ENCODE data around the gene DDB1.

DDB1 gene

GRCh38 chr11:61332797-61333549 lies at the start of gene DDB1, which contains the start of gene TKFC:
DDB1 (minus strand) TSS chr11:61333105; CDS start chr11:61332968, 137 bp downstream.
TKFC (plus strand) TSS chr11:61333228; CDS start chr11:61334729, 1,501 bp downstream.
- peak; percentile 93 for DNase-seq

DNA sequence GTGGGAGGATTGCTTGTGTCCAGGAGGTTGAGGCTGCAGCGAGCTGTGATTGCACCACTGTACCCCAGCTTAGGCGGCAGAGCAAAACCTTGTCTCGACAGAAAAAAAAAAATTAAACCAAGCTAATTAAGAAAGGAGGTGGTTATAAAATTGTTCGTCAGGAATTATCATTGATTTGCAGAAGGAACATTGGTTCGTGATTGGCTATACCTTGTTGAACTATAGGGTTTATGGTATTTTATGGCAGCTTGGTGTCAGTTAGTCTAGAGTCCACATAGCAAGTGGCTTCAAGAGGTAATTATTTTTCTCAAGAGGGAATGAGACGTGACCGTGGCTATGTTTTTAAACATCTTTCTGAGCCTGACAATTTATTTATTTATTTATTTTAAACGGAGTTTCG lies 48.0 kb upstream of the DDB1 start:
- DNase-seq, result no peak

- no peak for DNase-seq
These were observed 45.9 kb upstream of the DDB1 start for GRCh38 chr11:61378713-61379313.

- DNase-seq, result no peak
These were observed 44.7 kb upstream of the DDB1 start for GRCh38 chr11:61377461-61378160.

- DNase-seq, result no peak
These were observed 42.8 kb upstream of the DDB1 start for GRCh38 chr11:61375761-61376108.

GRCh38 chr11:61372659-61373420 lies 39.9 kb upstream of the DDB1 start:
- no peak for DNase-seq

GRCh38 chr11:61370349-61371005 lies 37.6 kb upstream of the DDB1 start:
- no peak for DNase-seq

- no peak for DNase-seq
These were observed 36.8 kb upstream of the DDB1 start for GRCh38 chr11:61369372-61370348.

DNA sequence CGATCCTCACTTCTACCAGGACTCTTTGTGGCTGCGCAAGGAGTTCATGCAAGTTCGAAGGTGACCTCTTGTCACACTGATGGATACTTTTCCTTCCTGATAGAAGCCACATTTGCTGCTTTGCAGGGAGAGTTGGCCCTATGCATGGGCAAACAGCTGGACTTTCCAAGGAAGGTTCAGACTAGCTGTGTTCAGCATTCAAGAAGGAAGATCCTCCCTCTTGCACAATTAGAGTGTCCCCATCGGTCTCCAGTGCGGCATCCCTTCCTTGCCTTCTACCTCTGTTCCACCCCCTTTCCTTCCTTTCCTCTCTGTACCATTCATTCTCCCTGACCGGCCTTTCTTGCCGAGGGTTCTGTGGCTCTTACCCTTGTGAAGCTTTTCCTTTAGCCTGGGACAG lies 35.7 kb upstream of the DDB1 start:
- DNase-seq, result no peak

DNA sequence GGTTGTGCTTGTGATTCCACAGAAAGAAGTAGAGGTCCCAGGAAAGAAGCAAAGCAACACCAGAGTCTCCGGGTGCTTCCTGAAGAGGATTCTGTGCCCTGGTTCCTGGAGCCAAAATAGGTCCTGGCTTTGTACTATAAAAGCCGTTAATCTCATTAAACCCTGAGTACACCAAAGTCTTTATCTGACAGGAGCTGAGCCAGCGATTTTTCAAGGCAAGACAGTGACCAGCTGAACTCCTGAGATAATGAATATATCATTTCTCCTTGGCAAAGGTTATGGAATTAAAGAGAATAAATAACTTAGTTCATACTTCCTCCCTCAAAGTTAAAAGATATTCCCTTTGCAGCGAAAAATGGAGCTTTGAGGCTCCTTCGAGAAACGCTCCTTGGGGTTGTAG lies 34.5 kb upstream of the DDB1 start:
- no peak for DNase-seq

GRCh38 chr11:61364012-61364675 lies 31.2 kb upstream of the DDB1 start:
- no peak for DNase-seq

GRCh38 chr11:61362542-61362875 lies 29.6 kb upstream of the DDB1 start:
- DNase-seq, result no peak

- DNase-seq, result peak; percentile 97
These were observed 29.0 kb upstream of the DDB1 start, which contains the start of the genes CYB561A3 and TMEM138 for GRCh38 chr11:61361741-61362541. CYB561A3 (minus strand) TSS chr11:61361882; CDS start chr11:61356713, 5,169 bp downstream. TMEM138 (plus strand) TSS chr11:61362374; CDS start chr11:61364391, 2,017 bp downstream.

DNA sequence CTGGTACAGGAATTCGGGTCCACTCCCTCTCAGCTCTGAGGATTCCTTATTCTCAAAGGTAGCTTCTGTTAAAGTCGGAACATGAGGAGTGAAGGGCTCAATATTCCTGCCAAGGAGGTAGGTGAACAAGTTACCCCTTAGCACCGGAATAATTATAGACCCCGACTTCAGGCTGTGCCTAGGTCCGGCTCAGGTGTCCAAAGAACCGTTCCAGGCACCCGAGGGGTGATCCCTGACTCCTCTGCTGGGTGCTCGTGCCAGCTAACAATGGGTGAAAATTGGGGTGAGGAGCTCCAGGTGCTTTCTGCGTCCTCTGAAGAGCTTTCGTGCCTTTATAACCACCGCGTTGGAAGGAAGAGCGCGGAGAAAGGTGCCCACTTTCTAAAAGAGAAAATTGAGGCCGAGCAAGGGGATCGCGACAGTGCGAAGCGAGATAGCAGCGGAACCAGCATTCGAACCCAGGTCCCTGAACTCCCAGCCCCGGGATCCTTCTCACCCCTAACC lies 28.4 kb upstream of the DDB1 start:
- no peak for DNase-seq

- no peak for DNase-seq
These were observed 26.6 kb upstream of the DDB1 start for GRCh38 chr11:61359516-61359915.

DNA sequence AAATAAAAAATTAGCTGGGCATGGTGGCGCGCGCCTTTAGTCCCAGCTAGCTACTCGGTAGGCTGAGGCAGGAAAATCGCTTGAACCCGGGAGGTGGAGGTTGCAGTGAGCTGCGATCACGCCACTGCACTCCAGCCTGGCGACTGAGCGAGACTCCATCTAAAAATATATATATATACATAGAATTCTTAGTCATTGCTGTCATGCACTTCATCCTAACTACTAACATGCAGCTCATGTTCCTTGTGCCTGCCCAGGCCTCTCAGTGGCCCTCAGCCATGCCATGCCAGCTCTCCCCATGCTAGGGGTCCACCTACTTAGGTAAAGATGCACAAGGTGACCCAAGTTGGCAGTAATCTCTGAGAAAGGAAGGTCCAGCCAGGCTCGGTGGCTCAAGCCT lies 25.7 kb upstream of the DDB1 start:
- DNase-seq, result no peak

DNA sequence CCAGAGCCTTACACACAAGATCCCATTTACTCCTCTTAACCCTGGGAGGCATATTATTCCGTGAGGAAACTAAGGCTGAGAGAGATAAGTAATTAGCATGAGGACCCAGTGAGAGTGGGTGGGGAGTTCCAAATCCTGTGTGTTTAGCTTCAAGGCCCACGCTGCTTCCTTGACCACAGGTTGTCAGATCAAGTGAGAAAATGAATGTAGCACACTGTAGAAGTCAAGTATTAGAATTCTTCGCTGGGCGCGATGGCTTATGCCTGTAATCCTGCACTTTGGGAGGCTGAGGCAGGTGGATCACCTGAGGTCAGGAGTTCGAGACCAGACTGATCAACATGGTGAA lies 25.0 kb upstream of the DDB1 start:
- no peak for DNase-seq

GRCh38 chr11:61357233-61357893 lies 24.5 kb upstream of the DDB1 start:
- DNase-seq, result no peak

DNA sequence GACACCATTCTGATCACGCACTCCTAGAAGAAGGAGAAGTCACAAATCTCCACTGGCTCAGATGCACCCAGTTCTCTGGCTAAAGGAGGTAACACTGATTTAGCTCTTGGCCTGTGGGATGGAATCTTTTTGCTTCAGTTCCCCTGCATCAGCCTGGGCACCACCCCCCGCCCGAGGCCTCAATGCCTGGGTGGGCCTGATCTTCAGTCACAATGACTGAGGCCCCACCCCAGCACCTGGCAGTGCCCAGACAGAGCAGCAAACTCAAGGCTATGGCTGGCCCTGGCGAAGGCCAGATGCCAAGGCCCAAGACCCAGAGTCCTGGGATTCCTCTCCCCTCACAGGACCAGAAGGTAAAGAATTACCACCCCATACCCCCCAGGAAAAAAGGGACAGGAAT lies 23.8 kb upstream of the DDB1 start:
- no peak for DNase-seq

Data from NCI-H1105 treated with DMSO at 0.1 percent for 48 hours (cell line).